NOMO-1 (cell line): ENCODE results near the gene ANKRD13C.
A peak's percentile ranks its signal among the peaks of the same experiment; 100 is the strongest.

Source experiments
- DNase-seq, 2 experiments: peaks; one replicate each; lab custom pipeline; 2025; ENCODE audit not compliant: unreplicated experiment in 2 of 2; lab: John Stamatoyannopoulos, UW

ANKRD13C gene

GRCh38 chr1:70221238-70222121, 133.0 kb downstream of the ANKRD13C start, which contains the start of gene SRSF11:
Gene SRSF11 (plus strand): TSS chr1:70221380. CDS start chr1:70221637, 257 bp downstream.
- DNase-seq, result peak; percentile 87 to 94

- no peak for DNase-seq
Observed at GRCh38 chr1:70220517-70221237, 133.8 kb downstream of the ANKRD13C start.

GRCh38 chr1:70220015-70220414, 134.5 kb downstream of the ANKRD13C start:
- peak in 1 of 2 experiments; percentile 64 for DNase-seq

- DNase-seq, result no peak
Observed at GRCh38 chr1:70211541-70211940, 143.0 kb downstream of the ANKRD13C start.

GRCh38 chr1:70210820-70211219, 143.7 kb downstream of the ANKRD13C start:
- no peak for DNase-seq
